Naive thymus-derived CD4-positive, alpha-beta T cell (primary cell): ENCODE measurements around the gene FBXO17. TPM values are rescaled to one million over a fixed set of nuclear protein-coding genes. Genes with fewer than 3 reads are reported as not detected.

ENCODE experiments used
- ATAC-seq: fragments of 150-1000 bp; cut with Tn5 transposase; 2 replicates; pipeline ENCODE4 v1.10.0; 2021; ENCODE audit warnings: mild to moderate bottlenecking, moderate library complexity
- CTCF ChIA-PET: fragments of 350-600 bp; sonication (Branson Sonifier 250); formaldehyde crosslinking; loops from one replicate; lab custom pipeline; 2021; ENCODE audit warnings: antibody characterized with exemption; lab: Charles Lee
- POLR2A ChIA-PET: fragments of 350-600 bp; sonication (Branson Sonifier 250); formaldehyde crosslinking; loops from one replicate; lab custom pipeline; 2021; ENCODE audit warnings: antibody characterized with exemption, inconsistent platforms; lab: Charles Lee
- DNase-seq, 9 donors: peaks; one replicate each; pipeline versions ENCODE4 v3.0.0 to v3.0.0-alpha.2; 2020 to 2022; ENCODE audit warnings: mixed read lengths in 1 of 9
- H3K27ac ChIP-seq: one replicate; pipeline ENCODE4 v1.7.0; 2013; ENCODE audit warnings: mild to moderate bottlenecking, low read depth, low read length, moderate library complexity
- H3K27me3 ChIP-seq, 2 donors: one replicate each; pipeline ENCODE4 v1.7.0; 2013; ENCODE audit warnings: low read length in 2 of 2, mild to moderate bottlenecking in 2 of 2, moderate library complexity in 2 of 2; ENCODE audit not compliant: control insufficient read depth in 2 of 2, insufficient read depth in 2 of 2
- H3K36me3 ChIP-seq, 3 experiments: 1 replicate in 2 of 3; 2 replicates in 1 of 3; pipeline ENCODE4 v1.7.0; 2013; ENCODE audit warnings: low read length in 3 of 3, mild to moderate bottlenecking in 3 of 3, moderate library complexity in 1 of 3; ENCODE audit not compliant: insufficient read depth in 3 of 3, control insufficient read depth in 2 of 3
- H3K4me1 ChIP-seq, 2 donors: one replicate each; pipeline ENCODE4 v1.7.0; 2013; ENCODE audit warnings: low read length in 2 of 2, mild to moderate bottlenecking in 2 of 2, moderate library complexity in 1 of 2; ENCODE audit not compliant: control insufficient read depth in 2 of 2, insufficient read depth in 2 of 2
- H3K4me3 ChIP-seq: 2 replicates; pipeline ENCODE4 v1.7.0; 2013; ENCODE audit warnings: mild to moderate bottlenecking, low read length
- H3K9me3 ChIP-seq, 3 experiments: 1 replicate in 2 of 3; 2 replicates in 1 of 3; pipeline ENCODE4 v1.7.0; 2013; ENCODE audit warnings: low read length in 3 of 3; ENCODE audit not compliant: control insufficient read depth in 2 of 3
- H3K27ac Mint-ChIP-seq, 9 donors: one replicate each; pipeline ENCODE4 v1.8.0; 2020 to 2022; ENCODE audit warnings: mixed read lengths in 9 of 9, mild to moderate bottlenecking in 8 of 9, moderate library complexity in 5 of 9, inconsistent platforms in 2 of 9
- H3K27me3 Mint-ChIP-seq, 5 donors: one replicate each; pipeline ENCODE4 v1.8.0; 2021 to 2022; ENCODE audit warnings: mixed read lengths in 5 of 5, mild to moderate bottlenecking in 1 of 5
- H3K36me3 Mint-ChIP-seq, 5 donors: one replicate each; pipeline ENCODE4 v1.8.0; 2020 to 2022; ENCODE audit warnings: mixed read lengths in 5 of 5, mild to moderate bottlenecking in 3 of 5, inconsistent platforms in 1 of 5
- H3K4me1 Mint-ChIP-seq, 7 donors: one replicate each; pipeline ENCODE4 v1.8.0; 2020 to 2022; ENCODE audit warnings: mixed read lengths in 7 of 7, mild to moderate bottlenecking in 3 of 7, inconsistent platforms in 1 of 7
- H3K4me3 Mint-ChIP-seq, 10 donors: one replicate each; pipeline ENCODE4 v1.8.0; 2020 to 2022; ENCODE audit warnings: mild to moderate bottlenecking in 10 of 10, mixed read lengths in 10 of 10, moderate library complexity in 6 of 10, inconsistent platforms in 2 of 10
- H3K9me3 Mint-ChIP-seq, 11 donors: one replicate each; pipeline ENCODE4 v1.8.0; 2020 to 2022; ENCODE audit warnings: mixed read lengths in 11 of 11, mild to moderate bottlenecking in 4 of 11, inconsistent platforms in 1 of 11, moderate library complexity in 1 of 11
- intact Hi-C, 2 donors: fragments of 100-400 bp; cut with micrococcal nuclease; formaldehyde crosslinking; loops; one replicate each; pipeline ENCODE4 v1.15.1; 2023
- polyA plus RNA-seq, 2 donors: library from polyadenylated mRNA; unstranded; fragments of 300-500 nt; fragmentation: Illumina TruSeq; gene quantifications; one replicate each; pipeline ENCODE4 v1.2.3, GENCODE V29; 2021
- total RNA-seq, 6 experiments: library from RNA in 5 of 6; stranded (reverse) in 5 of 6; gene quantifications; 1 replicate in 5 of 6; 2 replicates in 1 of 6; pipeline ENCODE4 v1.2.3 and lab custom pipeline; 2021 to 2026

Gene FBXO17
- total and polyA plus RNA-seq, 7 experiments from 2014 or later, result not detected

DNA sequence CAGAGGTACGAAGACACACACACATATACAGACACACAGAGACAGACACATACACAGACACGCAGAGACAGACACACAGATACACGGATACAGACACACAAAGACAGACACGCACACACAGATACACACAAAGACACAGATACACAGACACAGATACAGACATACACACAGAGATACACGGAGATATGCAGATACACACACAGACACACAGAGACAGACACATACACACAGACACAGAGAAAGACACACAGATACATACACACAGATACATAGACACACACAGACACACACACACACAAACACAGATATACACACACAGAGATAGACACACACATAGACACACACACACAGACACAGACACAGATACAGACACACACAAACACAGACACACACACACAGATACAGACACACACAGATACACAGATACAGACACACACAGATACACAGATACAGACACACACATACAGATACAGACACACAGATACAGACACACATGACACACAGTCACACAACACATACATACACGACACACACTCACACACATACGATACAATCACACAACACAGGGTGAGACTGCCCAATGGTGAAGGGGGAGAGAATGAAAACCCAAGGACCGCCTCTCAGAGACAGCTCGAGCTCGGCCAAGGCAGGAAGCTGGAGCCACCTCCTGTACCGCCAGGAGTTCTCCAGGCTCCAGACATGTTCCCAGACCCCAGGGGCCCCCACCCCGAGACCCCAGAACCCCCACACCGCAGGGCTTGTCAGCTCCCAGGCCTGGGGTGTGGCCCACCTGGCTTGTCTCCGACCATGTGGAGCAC lies 54.7 kb downstream of the FBXO17 start:
- Histone ChIP-seq H3K4me3 (no peak overlapping the region), H3K9me3 (no peaks in the 10 kb centered on the region), H3K4me1 (peaks cover 0 to 15% of the 10 kb centered on the region in 2 donors), H3K36me3 (peaks cover 0 to 39% (median 2%) of the 10 kb centered on the region in 3 experiments), H3K27me3 (no peaks in the 10 kb centered on the region), H3K27ac (no peak overlapping the region)
- H3K27ac Mint-ChIP-seq, result no peak overlapping the region
- no peak overlapping the region for H3K4me3 Mint-ChIP-seq
- H3K4me1 Mint-ChIP-seq, result peaks cover 0 to 6% (median 0%) of the 10 kb centered on the region in 7 donors
- H3K9me3 Mint-ChIP-seq, result peaks cover 0 to 1% (median 0%) of the 10 kb centered on the region in 11 donors
- H3K27me3 Mint-ChIP-seq, result no peaks in the 10 kb centered on the region
- intact Hi-C loops, result no loop called here
- ChIA-PET POLR2A (no interaction called here), CTCF (no interaction called here)
- peaks cover 0 to 22% (median 10%) of the 10 kb centered on the region in 5 donors for H3K36me3 Mint-ChIP-seq
- DNase-seq, result no peak
- no peak for ATAC-seq

DNA sequence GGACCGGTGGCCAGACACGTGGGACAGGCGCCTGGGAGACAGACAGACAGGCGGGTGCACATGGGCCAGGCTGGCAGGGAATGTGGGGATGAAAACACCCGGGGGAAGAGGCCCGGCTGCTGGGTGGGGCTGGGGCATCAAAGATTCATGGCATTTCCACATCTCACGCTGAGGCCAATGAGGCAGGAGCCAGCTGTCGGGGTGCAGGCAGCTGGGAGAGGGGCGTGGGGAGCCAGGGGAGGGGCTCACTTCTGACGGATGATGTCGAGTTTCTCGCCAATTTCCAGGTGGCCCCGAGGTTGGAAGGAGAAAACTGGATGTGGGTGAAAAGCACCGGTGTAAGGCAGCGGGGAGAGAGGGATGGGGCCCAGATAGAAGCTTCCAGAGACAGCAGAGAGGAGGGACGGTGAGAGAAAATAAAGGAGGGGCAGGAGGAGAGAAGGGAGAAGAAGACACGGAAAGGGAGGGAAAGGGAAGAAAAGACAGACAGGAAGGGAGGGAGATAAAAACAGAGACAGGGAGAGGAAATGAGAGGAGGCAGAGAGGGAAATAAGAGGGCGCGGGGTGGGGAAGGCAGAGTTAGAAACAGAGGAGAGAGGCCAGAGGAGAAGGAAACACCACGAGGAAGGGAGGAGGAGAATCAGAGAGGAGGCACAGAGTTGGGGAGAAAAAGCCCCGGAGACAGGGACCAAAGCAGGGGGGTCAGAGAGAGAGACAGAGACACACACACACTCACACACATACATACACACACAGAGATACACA lies 55.5 kb downstream of the FBXO17 start:
- H3K9me3 Mint-ChIP-seq, result peaks cover 0 to 1% (median 0%) of the 10 kb centered on the region in 11 donors
- no peak overlapping the region for H3K27ac Mint-ChIP-seq
- H3K36me3 ChIP-seq, result peaks cover 0 to 33% (median 2%) of the 10 kb centered on the region in 3 experiments
- ATAC-seq, result no peak
- intact Hi-C loops, result no loop called here
- H3K27me3 ChIP-seq, result no peaks in the 10 kb centered on the region
- H3K9me3 ChIP-seq, result no peaks in the 10 kb centered on the region
- no peaks in the 10 kb centered on the region for H3K27me3 Mint-ChIP-seq
- ChIA-PET POLR2A (no interaction called here), CTCF (no interaction called here)
- H3K4me3 Mint-ChIP-seq, result no peak overlapping the region
- no peak overlapping the region for H3K4me3 ChIP-seq
- peaks cover 0 to 7% of the 10 kb centered on the region in 2 donors for H3K4me1 ChIP-seq
- no peak for DNase-seq
- H3K4me1 Mint-ChIP-seq, result peaks cover 0 to 6% (median 0%) of the 10 kb centered on the region in 7 donors
- H3K36me3 Mint-ChIP-seq, result peaks cover 0 to 18% (median 10%) of the 10 kb centered on the region in 5 donors
- no peak overlapping the region for H3K27ac ChIP-seq

DNA sequence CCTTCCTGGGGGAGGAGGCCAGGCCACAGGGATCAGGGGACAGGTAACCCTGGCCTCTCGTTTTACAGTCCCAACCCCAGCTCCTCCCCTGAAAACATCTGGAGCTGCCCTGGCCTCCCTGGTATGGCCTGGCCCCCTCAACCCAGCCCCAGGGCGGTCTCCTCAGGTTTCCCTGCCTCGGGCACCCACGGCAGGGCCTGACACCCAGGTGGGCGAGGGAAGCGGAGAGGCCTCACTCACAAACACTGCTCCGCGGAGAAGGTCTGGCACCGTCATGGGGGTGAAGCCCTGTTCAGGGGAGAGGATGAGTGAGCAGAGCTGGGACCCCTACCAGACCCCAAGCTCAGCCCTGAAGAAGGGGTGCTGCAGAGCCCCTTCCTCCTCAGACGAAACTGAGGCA lies 57.0 kb downstream of the FBXO17 start:
- H3K36me3 ChIP-seq, result peaks cover 0 to 22% (median 0%) of the 10 kb centered on the region in 3 experiments
- ATAC-seq (no peak), DNase-seq (no peak)
- Mint-ChIP-seq H3K36me3 (peaks cover 0 to 15% (median 10%) of the 10 kb centered on the region in 5 donors), H3K4me3 (no peak overlapping the region), H3K27me3 (no peaks in the 10 kb centered on the region), H3K27ac (no peak overlapping the region), H3K9me3 (peaks cover 0 to 3% (median 0%) of the 10 kb centered on the region in 11 donors), H3K4me1 (peaks cover 0 to 2% (median 0%) of the 10 kb centered on the region in 7 donors)
- ChIA-PET POLR2A (interaction anchor here (0.6 to 1.1 kb wide), 2 partner anchors 11 to 94 kb away, joined by 3 to 4 read pairs; no protein-coding TSS in a partner anchor), CTCF (no interaction called here)
- H3K27me3 ChIP-seq, result no peaks in the 10 kb centered on the region
- no peak overlapping the region for H3K27ac ChIP-seq
- H3K4me3 ChIP-seq, result no peak overlapping the region
- H3K4me1 ChIP-seq, result no peaks in the 10 kb centered on the region
- intact Hi-C loops, result no loop called here
- no peaks in the 10 kb centered on the region for H3K9me3 ChIP-seq

DNA sequence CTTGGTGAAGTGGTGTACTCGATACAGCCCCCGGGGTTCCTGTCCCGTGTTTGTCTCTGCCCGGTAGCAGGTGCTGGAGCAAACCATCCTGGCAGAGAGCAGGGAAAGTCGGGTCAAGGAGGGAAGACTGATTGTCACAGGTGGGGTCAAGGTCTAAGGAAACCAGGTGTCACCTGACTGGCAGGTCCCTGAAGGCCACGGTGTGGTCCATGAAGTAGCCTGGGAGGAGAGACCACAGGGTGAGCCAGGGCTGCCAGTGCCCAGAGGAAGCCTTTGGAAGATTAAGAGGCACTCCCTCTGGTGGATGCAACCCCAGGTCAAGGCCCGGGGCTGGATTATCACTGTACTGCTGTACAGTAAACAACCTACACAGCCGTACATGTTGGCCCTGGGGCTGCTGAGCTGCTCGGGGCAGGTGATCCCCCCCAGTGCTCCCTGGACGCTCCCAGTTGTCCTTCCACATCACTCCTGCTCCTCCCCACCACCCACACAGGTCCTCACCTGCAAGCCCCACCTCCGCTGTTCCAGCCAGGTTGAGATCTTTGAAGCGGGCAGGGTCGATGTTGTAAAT lies 57.5 kb downstream of the FBXO17 start:
- Histone ChIP-seq H3K4me1 (no peaks in the 10 kb centered on the region), H3K36me3 (peaks cover 0 to 22% (median 0%) of the 10 kb centered on the region in 3 experiments), H3K9me3 (no peaks in the 10 kb centered on the region), H3K4me3 (no peak overlapping the region), H3K27me3 (no peaks in the 10 kb centered on the region), H3K27ac (no peak overlapping the region)
- Mint-ChIP-seq H3K36me3 (peaks cover 0 to 15% (median 10%) of the 10 kb centered on the region in 5 donors), H3K27ac (no peak overlapping the region), H3K27me3 (no peaks in the 10 kb centered on the region), H3K4me1 (peaks cover 0 to 2% (median 0%) of the 10 kb centered on the region in 7 donors), H3K9me3 (peaks cover 0 to 3% (median 0%) of the 10 kb centered on the region in 11 donors), H3K4me3 (no peak overlapping the region)
- ChIA-PET CTCF (no interaction called here), POLR2A (interaction anchor here (1.1 kb wide), 1 partner anchor 12 kb away, joined by 3 read pairs; no protein-coding TSS in a partner anchor)
- no peak for DNase-seq
- no peak for ATAC-seq
- intact Hi-C loops, result no loop called here

DNA sequence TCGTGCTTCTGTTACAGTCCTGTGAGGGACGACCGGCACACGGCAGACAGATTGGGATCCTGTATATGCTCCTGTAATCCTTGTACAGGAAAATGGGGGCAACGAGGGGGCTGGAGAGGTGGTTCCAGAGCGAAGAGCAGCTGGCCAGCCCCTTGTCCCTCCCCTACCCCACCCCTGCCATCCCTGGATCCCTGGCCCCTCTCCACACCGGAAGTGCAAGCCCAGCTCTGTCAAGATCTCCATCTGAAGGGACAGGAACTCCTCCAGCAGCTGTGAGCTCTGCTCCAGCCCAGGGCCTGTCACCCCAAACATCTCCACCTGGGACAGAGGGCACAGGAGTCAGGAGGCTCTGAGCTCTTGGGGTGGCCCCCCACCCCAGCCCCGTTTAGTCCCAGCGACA lies 58.0 kb downstream of the FBXO17 start:
- no peak overlapping the region for H3K27ac ChIP-seq
- peaks cover 0 to 3% (median 0%) of the 10 kb centered on the region in 11 donors for H3K9me3 Mint-ChIP-seq
- intact Hi-C loops, result no loop called here
- DNase-seq (no peak), ATAC-seq (no peak)
- H3K4me3 ChIP-seq, result no peak overlapping the region
- H3K4me3 Mint-ChIP-seq, result no peak overlapping the region
- no peak overlapping the region for H3K27ac Mint-ChIP-seq
- no peaks in the 10 kb centered on the region for H3K4me1 ChIP-seq
- H3K36me3 Mint-ChIP-seq, result peaks cover 0 to 15% (median 10%) of the 10 kb centered on the region in 5 donors
- peaks cover 0 to 20% (median 0%) of the 10 kb centered on the region in 3 experiments for H3K36me3 ChIP-seq
- ChIA-PET POLR2A (interaction anchor here (1.1 kb wide), 1 partner anchor 12 kb away, joined by 3 read pairs; no protein-coding TSS in a partner anchor), CTCF (interaction anchor here (0.6 kb wide), 1 partner anchor 960 kb away, joined by 3 read pairs; no protein-coding TSS in a partner anchor)
- no peaks in the 10 kb centered on the region for H3K27me3 ChIP-seq
- peaks cover 0 to 6% (median 0%) of the 10 kb centered on the region in 7 donors for H3K4me1 Mint-ChIP-seq
- H3K27me3 Mint-ChIP-seq, result no peaks in the 10 kb centered on the region
- H3K9me3 ChIP-seq, result no peaks in the 10 kb centered on the region
